Measurements from ENCODE around the gene TTLL10.

The TTLL10 gene

DNA sequence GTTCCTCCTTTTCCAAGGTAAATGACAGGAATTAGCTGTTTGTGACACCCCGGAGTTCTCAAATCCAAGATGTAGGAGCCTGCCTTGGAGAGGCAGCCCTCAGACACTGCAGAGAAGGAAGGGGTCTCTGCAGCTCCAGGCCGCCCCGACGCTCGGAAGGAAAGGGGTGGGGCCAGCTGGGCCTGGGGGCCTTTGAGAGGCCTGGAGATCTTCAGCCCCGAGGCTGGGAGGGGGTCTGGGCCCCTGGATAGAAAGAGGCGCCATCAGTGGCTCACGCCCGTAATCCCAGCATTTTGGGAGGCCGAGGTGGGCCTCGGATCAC lies 33.9 kb downstream of the TTLL10 start:
- intact Hi-C loops (cut with DNase I; ENCODE audit: low total_unique reads) = no loop called here
- no peak overlapping the region for H3K4me3 ChIP-seq
- no peaks in the 10 kb centered on the region for H3K36me3 ChIP-seq
- H3K9me3 ChIP-seq = no peaks in the 10 kb centered on the region
- no peak for DNase-seq
- H3K27ac ChIP-seq = no peak overlapping the region
- H3K27me3 ChIP-seq = peaks cover 0 to 66% of the 10 kb centered on the region in 2 donors
- TF ChIP-seq CTCF (IDR thresholded peaks at IDR 0.05) = no peak
- H3K4me1 ChIP-seq = peaks cover 0 to 30% (median 19%) of the 10 kb centered on the region in 4 donors

DNA sequence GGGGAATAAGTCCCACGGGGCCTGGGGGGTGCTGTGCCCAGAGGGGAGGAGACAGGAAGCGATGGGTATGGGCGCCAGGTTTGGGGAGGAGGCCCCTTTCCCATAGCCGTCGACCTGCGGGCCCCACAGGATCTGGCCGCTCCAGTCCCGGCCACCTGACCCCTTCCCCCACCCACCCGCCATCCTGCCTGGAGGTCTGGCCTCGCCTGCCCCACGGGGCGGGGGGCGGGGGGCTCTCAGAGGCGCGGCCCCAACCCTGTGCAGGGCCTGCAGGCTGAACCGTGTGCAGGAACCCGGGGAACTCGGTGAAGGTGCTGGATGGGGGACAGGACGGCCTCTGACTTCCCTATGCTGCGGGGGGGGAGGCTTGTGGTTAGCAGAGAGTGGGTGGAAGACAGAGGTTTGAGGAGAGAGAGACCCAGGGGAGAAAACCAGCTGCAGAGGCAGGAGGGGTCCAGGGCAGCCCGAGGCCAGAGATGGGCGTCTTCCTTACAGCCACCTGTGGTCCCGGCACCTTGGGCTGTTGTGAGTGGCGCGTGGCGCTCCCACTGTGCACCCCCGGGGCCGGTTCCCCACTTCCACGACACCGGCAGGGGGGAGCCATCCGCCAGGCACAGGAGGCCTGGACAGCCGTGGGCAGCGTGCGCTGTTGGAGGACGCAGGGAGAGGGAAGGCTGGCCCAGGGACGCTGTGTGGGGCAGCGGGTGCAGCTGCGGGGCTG lies 35.2 kb downstream of the TTLL10 start:
- Histone ChIP-seq H3K4me3 (peak overlapping the region in 1 of 2 donors; percentile 42), H3K9me3 (no peaks in the 10 kb centered on the region), H3K27me3 (peaks cover 0 to 54% of the 10 kb centered on the region in 2 donors), H3K36me3 (no peaks in the 10 kb centered on the region), H3K27ac (no peak overlapping the region), H3K4me1 (peaks cover 0 to 30% (median 19%) of the 10 kb centered on the region in 4 donors)
- no peak for TF ChIP-seq CTCF (IDR thresholded peaks at IDR 0.05)
- no peak for DNase-seq
- intact Hi-C loops (cut with DNase I; ENCODE audit: low total_unique reads) = no loop called here

DNA sequence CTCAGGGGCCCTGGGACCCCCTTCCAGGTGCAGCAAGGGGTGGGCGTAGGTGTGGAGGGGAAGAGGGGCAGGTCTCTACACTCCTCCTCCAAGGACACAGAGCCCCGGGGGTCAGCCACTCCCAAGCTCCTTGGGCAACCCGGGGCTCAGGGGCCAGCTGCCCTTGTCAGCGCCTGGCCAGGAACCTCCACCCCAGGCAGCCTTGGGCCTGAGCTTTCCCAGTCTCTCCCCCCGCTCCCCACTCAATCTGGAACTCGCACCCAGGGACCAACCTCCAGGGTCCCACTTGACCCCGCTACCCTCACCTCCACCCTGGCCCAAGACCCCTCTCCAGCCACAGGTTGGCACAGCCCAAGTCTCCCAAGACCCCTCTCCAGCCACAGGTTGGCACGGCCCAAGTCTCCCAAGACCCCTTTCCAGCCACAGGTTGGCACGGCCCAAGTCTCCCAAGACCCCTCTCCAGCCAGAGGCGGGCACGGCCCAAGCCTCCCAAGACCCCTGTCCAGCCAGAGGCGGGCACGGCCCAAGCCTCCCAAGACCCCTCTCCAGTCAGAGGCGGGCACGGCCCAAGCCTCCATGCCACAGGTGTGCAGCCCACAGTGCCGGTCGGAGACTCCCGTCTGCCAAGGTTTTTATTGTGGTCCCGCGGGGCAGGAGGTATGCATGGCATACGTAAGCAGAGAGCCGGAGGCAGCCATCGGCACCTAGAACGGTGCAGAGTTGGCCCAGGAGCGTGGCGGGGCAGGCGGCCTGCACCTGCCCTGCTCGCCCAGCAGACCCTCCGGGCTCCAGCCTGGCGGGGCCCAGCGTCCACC lies 37.3 kb downstream of the TTLL10 start:
- Histone ChIP-seq H3K27me3 (peaks cover 0 to 34% of the 10 kb centered on the region in 2 donors), H3K4me1 (peaks cover 0 to 28% (median 17%) of the 10 kb centered on the region in 4 donors), H3K4me3 (no peak overlapping the region), H3K9me3 (no peaks in the 10 kb centered on the region), H3K27ac (no peak overlapping the region), H3K36me3 (peaks cover 0 to 7% (median 2%) of the 10 kb centered on the region in 3 donors)
- DNase-seq = no peak
- TF ChIP-seq CTCF (IDR thresholded peaks at IDR 0.05) = no peak
- intact Hi-C loops (cut with DNase I; ENCODE audit: low total_unique reads) = no loop called here

DNA sequence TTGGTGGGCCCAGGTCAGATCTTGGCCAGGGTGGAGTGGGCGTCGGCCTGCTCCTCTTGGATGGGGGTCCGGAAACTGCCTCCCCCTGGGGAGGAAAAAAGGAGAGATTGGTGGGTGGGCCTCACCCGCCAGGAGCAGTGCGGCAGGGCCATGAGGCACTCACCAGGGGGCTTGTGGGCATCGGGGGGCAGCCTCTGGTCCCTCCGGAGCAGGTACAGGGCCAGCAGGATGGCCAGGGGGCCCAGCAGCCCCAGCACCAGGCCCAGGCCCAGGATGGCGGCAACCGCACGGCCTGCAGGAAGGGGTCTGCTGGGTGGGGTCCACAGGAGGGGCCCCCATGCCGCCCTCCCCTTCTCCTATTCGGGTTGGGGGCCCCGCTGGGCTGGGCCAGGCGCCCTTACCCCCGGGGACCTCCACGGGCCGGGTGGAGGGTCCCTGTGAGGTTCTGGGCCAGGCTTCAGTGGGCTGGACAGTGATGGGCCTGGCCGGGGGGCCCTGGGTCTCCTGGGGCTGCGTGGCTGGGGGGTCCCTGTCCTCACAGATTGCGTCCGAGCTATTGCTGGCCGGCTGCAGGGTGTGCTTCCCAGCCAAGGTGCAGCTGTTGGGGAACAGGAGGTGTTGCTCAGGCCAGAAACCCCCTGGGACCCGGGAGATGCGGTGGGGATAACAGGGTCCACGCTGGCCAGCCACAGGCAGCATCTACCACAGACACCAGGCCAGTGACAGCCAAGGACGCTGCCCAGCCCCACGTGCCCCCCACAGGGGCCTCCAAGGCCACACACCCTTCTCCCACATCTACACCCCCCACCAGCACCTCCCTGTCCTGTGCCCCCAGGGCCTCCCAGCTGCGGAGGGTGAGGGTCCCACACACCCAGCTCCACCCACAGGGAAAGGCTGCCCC lies 38.1 kb downstream of the TTLL10 start:
- no peak overlapping the region for H3K4me3 ChIP-seq
- intact Hi-C loops (cut with DNase I; ENCODE audit: low total_unique reads) = no loop called here
- no peak for TF ChIP-seq CTCF (IDR thresholded peaks at IDR 0.05)
- no peak for DNase-seq
- no peaks in the 10 kb centered on the region for H3K9me3 ChIP-seq
- H3K4me1 ChIP-seq = peaks cover 0 to 19% (median 11%) of the 10 kb centered on the region in 4 donors
- H3K27ac ChIP-seq = no peak overlapping the region
- peaks cover 3 to 15% (median 8%) of the 10 kb centered on the region in 3 donors for H3K36me3 ChIP-seq
- H3K27me3 ChIP-seq = peaks cover 0 to 25% of the 10 kb centered on the region in 2 donors

GRCh38 chr1:1212780-1213344 lies 39.2 kb downstream of the TTLL10 start:
- Histone ChIP-seq H3K4me3 (no peak overlapping the region), H3K4me1 (peaks cover 0 to 11% (median 9%) of the 10 kb centered on the region in 4 donors), H3K36me3 (peaks cover 12 to 26% (median 18%) of the 10 kb centered on the region in 3 donors), H3K9me3 (no peaks in the 10 kb centered on the region), H3K27me3 (peaks cover 0 to 14% of the 10 kb centered on the region in 2 donors), H3K27ac (no peak overlapping the region)
- TF ChIP-seq CTCF (IDR thresholded peaks at IDR 0.05) = no peak
- intact Hi-C loops (cut with DNase I; ENCODE audit: low total_unique reads) = no loop called here
- DNase-seq = no peak

All from tibial artery (tissue), 4 donors.